Effector memory CD8-positive, alpha-beta T cell (primary cell): ENCODE results near the gene GPC5.

Experiments
- ATAC-seq: fragments of 150-1000 bp; cut with Tn5 transposase; replicated peaks from 2 replicates; pipeline ENCODE4 v1.10.0; 2021; ENCODE audit warnings: mild to moderate bottlenecking, moderate library complexity
- DNase-seq, 3 experiments: peaks; one replicate each; pipeline ENCODE4 v3.0.0; 2021
- H3K27ac Mint-ChIP-seq, 2 donors: one replicate each; pipeline ENCODE4 v1.8.0; 2022; ENCODE audit warnings: mild to moderate bottlenecking in 2 of 2, mixed read lengths in 2 of 2, moderate library complexity in 2 of 2
- H3K27me3 Mint-ChIP-seq, 2 donors: one replicate each; pipeline ENCODE4 v1.8.0; 2022; ENCODE audit warnings: mixed read lengths in 2 of 2
- H3K36me3 Mint-ChIP-seq: one replicate; pipeline ENCODE4 v1.8.0; 2022; ENCODE audit warnings: mild to moderate bottlenecking, moderate library complexity, mixed read lengths; ENCODE audit not compliant: insufficient read depth
- H3K4me1 Mint-ChIP-seq, 2 donors: one replicate each; pipeline ENCODE4 v1.8.0; 2022; ENCODE audit warnings: low read depth in 2 of 2, mixed read lengths in 2 of 2
- H3K4me3 Mint-ChIP-seq, 2 donors: one replicate each; pipeline ENCODE4 v1.8.0; 2022; ENCODE audit warnings: mild to moderate bottlenecking in 2 of 2, mixed read lengths in 2 of 2, moderate library complexity in 2 of 2
- H3K9me3 Mint-ChIP-seq, 2 donors: one replicate each; pipeline ENCODE4 v1.8.0; 2022; ENCODE audit warnings: mixed read lengths in 2 of 2

GPC5 gene

DNA sequence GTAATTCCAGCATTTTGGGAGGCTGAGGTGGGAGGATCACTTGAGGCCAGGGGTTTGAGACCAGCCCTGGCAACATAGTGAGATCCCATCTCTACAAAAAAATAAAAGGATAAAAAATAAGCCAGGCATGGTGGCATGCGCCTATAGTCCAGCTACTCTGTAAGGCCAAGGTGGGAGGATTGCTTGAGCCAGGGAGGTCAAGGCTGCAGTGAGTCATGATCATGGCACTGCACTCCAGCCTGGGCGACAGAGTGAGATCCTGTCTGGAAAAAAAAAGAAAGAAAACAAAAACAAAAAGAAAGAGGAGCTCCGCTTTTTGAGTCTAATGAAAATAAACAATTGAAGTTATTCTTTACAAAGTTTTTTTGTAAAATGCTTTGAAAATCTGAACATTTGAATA is 326.2 kb downstream of the GPC5 start:
- Mint-ChIP-seq H3K4me3 (no peak overlapping the region), H3K36me3 (no peaks in the 10 kb centered on the region), H3K9me3 (no peaks in the 10 kb centered on the region), H3K27me3 (no peaks in the 10 kb centered on the region), H3K4me1 (no peaks in the 10 kb centered on the region), H3K27ac (no peak overlapping the region)
- no peak for ATAC-seq
- no peak for DNase-seq

GRCh38 chr13:91725646-91726045 is 327.2 kb downstream of the GPC5 start:
- Mint-ChIP-seq H3K4me3 (no peak overlapping the region), H3K27ac (no peak overlapping the region), H3K9me3 (no peaks in the 10 kb centered on the region), H3K36me3 (no peaks in the 10 kb centered on the region), H3K27me3 (no peaks in the 10 kb centered on the region), H3K4me1 (no peaks in the 10 kb centered on the region)
- DNase-seq (no peak), ATAC-seq (no peak)

- ATAC-seq (no peak), DNase-seq (no peak)
- no peaks in the 10 kb centered on the region for H3K27me3 Mint-ChIP-seq
- no peak overlapping the region for H3K4me3 Mint-ChIP-seq
- H3K9me3 Mint-ChIP-seq, result peaks cover 0 to 4% of the 10 kb centered on the region in 2 donors
- H3K36me3 Mint-ChIP-seq, result no peaks in the 10 kb centered on the region
- H3K4me1 Mint-ChIP-seq, result no peaks in the 10 kb centered on the region
- no peak overlapping the region for H3K27ac Mint-ChIP-seq
These were observed 328.2 kb downstream of the GPC5 start for GRCh38 chr13:91726671-91727070.

GRCh38 chr13:91729859-91730258 is 331.4 kb downstream of the GPC5 start:
- Mint-ChIP-seq H3K27me3 (no peaks in the 10 kb centered on the region), H3K4me3 (no peak overlapping the region), H3K9me3 (peaks cover 4 to 7% of the 10 kb centered on the region in 2 donors), H3K27ac (no peak overlapping the region), H3K4me1 (no peaks in the 10 kb centered on the region), H3K36me3 (no peaks in the 10 kb centered on the region)
- no peak for ATAC-seq
- DNase-seq, result no peak

- H3K4me3 Mint-ChIP-seq, result no peak overlapping the region
- peaks cover 3 to 8% of the 10 kb centered on the region in 2 donors for H3K9me3 Mint-ChIP-seq
- ATAC-seq, result no peak
- H3K27me3 Mint-ChIP-seq, result no peaks in the 10 kb centered on the region
- no peaks in the 10 kb centered on the region for H3K4me1 Mint-ChIP-seq
- H3K27ac Mint-ChIP-seq, result no peak overlapping the region
- H3K36me3 Mint-ChIP-seq, result no peaks in the 10 kb centered on the region
- no peak for DNase-seq
These were observed 341.3 kb downstream of the GPC5 start for GRCh38 chr13:91739751-91740150.

DNA sequence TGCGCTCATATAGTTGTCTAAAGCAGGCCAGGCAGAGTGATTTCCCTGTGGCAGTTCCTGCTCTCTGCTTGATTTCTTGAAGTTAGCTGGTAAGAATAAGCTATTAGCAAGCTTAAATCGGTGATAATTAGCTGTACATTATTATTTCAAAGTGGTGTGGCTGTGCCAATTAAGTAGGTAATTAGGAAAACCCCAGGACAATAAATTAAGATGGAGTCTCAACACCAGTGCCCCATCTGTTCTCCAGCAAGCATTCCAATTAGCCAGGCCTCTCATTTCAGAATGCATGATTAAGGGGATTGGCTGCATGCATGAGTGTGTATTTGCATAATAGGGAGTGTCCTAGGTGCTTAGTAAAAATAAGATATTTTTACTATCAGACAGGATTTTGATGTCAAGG is 342.3 kb downstream of the GPC5 start:
- DNase-seq (no peak), ATAC-seq (no peak)
- Mint-ChIP-seq H3K4me3 (no peak overlapping the region), H3K36me3 (no peaks in the 10 kb centered on the region), H3K27me3 (no peaks in the 10 kb centered on the region), H3K27ac (no peak overlapping the region), H3K9me3 (peaks cover 3 to 8% of the 10 kb centered on the region in 2 donors), H3K4me1 (no peaks in the 10 kb centered on the region)

GRCh38 chr13:91741925-91742324 is 343.5 kb downstream of the GPC5 start:
- no peak overlapping the region for H3K27ac Mint-ChIP-seq
- ATAC-seq, result no peak
- H3K27me3 Mint-ChIP-seq, result no peaks in the 10 kb centered on the region
- DNase-seq, result no peak
- H3K4me1 Mint-ChIP-seq, result no peaks in the 10 kb centered on the region
- H3K4me3 Mint-ChIP-seq, result no peak overlapping the region
- peaks cover 3 to 8% of the 10 kb centered on the region in 2 donors for H3K9me3 Mint-ChIP-seq
- H3K36me3 Mint-ChIP-seq, result no peaks in the 10 kb centered on the region

GRCh38 chr13:91744284-91744683 is 345.9 kb downstream of the GPC5 start:
- no peaks in the 10 kb centered on the region for H3K27me3 Mint-ChIP-seq
- H3K27ac Mint-ChIP-seq, result no peak overlapping the region
- DNase-seq (no peak), ATAC-seq (no peak)
- H3K4me1 Mint-ChIP-seq, result no peaks in the 10 kb centered on the region
- peaks cover 3 to 15% of the 10 kb centered on the region in 2 donors for H3K9me3 Mint-ChIP-seq
- H3K4me3 Mint-ChIP-seq, result no peak overlapping the region
- no peaks in the 10 kb centered on the region for H3K36me3 Mint-ChIP-seq

GRCh38 chr13:91745967-91746366 is 347.5 kb downstream of the GPC5 start:
- H3K4me1 Mint-ChIP-seq, result no peaks in the 10 kb centered on the region
- H3K27ac Mint-ChIP-seq, result no peak overlapping the region
- peaks cover 0 to 10% of the 10 kb centered on the region in 2 donors for H3K9me3 Mint-ChIP-seq
- DNase-seq (no peak), ATAC-seq (no peak)
- H3K36me3 Mint-ChIP-seq, result no peaks in the 10 kb centered on the region
- no peaks in the 10 kb centered on the region for H3K27me3 Mint-ChIP-seq
- no peak overlapping the region for H3K4me3 Mint-ChIP-seq

- ATAC-seq, result no peak
These were observed 348.8 kb downstream of the GPC5 start for GRCh38 chr13:91747186-91747585.

DNA sequence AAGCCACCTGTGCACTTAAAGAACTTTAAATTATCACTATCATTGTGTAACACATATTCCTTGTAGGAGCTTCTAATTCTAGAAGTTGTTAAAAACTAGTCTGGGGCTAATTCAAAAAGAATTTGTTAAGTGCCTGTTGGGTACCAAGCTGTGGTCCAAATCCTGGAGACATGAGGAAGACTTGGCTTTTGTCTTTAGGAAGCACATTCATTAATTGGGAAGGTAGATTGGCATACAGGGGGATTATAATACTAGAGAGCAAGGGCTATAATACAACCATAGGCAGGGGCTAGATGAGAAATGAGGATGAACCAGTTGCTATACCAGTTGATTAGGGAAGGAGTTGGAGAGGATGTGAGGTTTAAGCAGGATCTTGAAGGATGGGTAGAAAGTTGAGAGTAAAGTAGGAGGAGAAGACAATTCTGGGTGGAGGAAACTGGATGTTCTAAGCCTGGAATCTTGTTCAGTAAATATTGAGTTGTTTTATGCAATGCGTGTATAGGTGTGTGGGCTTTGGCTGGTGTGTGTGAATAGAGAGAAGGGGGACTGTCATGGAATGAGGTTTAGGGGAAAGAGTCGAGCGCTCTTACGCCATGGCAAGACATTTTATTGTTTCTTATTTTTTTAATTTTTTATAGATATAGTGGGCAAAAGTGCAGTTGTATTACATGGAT is 350.1 kb downstream of the GPC5 start:
- Mint-ChIP-seq H3K36me3 (no peaks in the 10 kb centered on the region), H3K9me3 (peaks cover 0 to 18% of the 10 kb centered on the region in 2 donors), H3K4me1 (no peaks in the 10 kb centered on the region), H3K27me3 (no peaks in the 10 kb centered on the region), H3K4me3 (no peak overlapping the region), H3K27ac (no peak overlapping the region)
- ATAC-seq (no peak), DNase-seq (no peak)

More at GRCh38 chr13:91747186-91747585, 348.8 kb downstream of the GPC5 start:
- H3K27ac Mint-ChIP-seq, result no peak overlapping the region
- H3K4me1 Mint-ChIP-seq, result no peaks in the 10 kb centered on the region
- no peak overlapping the region for H3K4me3 Mint-ChIP-seq
- peaks cover 0 to 17% of the 10 kb centered on the region in 2 donors for H3K9me3 Mint-ChIP-seq
- no peak for DNase-seq
- no peaks in the 10 kb centered on the region for H3K36me3 Mint-ChIP-seq
- H3K27me3 Mint-ChIP-seq, result no peaks in the 10 kb centered on the region

GRCh38 chr13:91758724-91759123 is 360.3 kb downstream of the GPC5 start:
- no peak overlapping the region for H3K27ac Mint-ChIP-seq

GRCh38 chr13:91762957-91763356 is 364.5 kb downstream of the GPC5 start:
- H3K4me1 Mint-ChIP-seq, result no peaks in the 10 kb centered on the region
- no peak overlapping the region for H3K27ac Mint-ChIP-seq
- DNase-seq, result no peak
- no peaks in the 10 kb centered on the region for H3K27me3 Mint-ChIP-seq
- H3K36me3 Mint-ChIP-seq, result no peaks in the 10 kb centered on the region
- H3K4me3 Mint-ChIP-seq, result no peak overlapping the region
- H3K9me3 Mint-ChIP-seq, result peaks cover 13% of the 10 kb centered on the region in 2 donors
- no peak for ATAC-seq

More at GRCh38 chr13:91758724-91759123, 360.3 kb downstream of the GPC5 start:
- Mint-ChIP-seq H3K36me3 (no peaks in the 10 kb centered on the region), H3K4me1 (no peaks in the 10 kb centered on the region), H3K9me3 (peaks cover 4 to 5% of the 10 kb centered on the region in 2 donors), H3K4me3 (no peak overlapping the region), H3K27me3 (no peaks in the 10 kb centered on the region)
- ATAC-seq (no peak), DNase-seq (no peak)

DNA sequence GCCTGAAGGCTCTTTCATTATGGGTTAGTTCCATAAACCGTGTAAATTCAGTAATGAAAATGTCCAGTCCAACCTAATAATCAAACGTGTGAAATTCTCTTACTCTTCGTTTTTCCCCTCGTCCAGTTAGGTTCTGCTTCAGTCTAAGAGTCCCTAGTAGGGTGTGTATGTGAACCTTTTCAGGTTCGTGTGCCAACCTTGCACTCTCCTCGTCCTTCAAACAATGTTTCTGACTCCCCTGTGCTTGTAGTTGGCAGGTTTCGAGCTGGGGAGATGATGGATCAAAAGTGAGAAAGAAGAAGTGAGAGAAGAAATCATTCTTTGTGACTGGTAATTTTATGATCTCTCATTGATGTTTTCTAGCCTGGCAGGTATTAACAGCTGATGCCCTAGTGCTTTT is 366.1 kb downstream of the GPC5 start:
- no peaks in the 10 kb centered on the region for H3K27me3 Mint-ChIP-seq

More for the DNA sequence above, 366.1 kb downstream of the GPC5 start:
- Mint-ChIP-seq H3K4me1 (no peaks in the 10 kb centered on the region), H3K36me3 (no peaks in the 10 kb centered on the region), H3K4me3 (no peak overlapping the region), H3K9me3 (peaks cover 11 to 13% of the 10 kb centered on the region in 2 donors), H3K27ac (no peak overlapping the region)
- no peak for DNase-seq
- no peak for ATAC-seq
